ENCODE results near the gene HDAC7.

GRCh38 chr12:47775100-47775911, 44.4 kb downstream of the HDAC7 start:
- no peak for TF ChIP-seq CTCF (IDR thresholded peaks at IDR 0.05; ENCODE audit: insufficient read depth, low read depth, low read length)
- TF ChIP-seq EZH2 (IDR thresholded peaks at IDR 0.05; ENCODE audit: insufficient read depth, low read length) = no peak

Data from astrocyte (in vitro differentiated cells and primary cell).